Activated naive CD8-positive, alpha-beta T cell (primary cell): ENCODE measurements around the gene CCDC187.

ENCODE experiments used
- H3K27ac Mint-ChIP-seq: one replicate; pipeline ENCODE4 v1.8.0; 2021; ENCODE audit warnings: mixed read lengths
- H3K27me3 Mint-ChIP-seq: one replicate; pipeline ENCODE4 v1.8.0; 2021; ENCODE audit warnings: mixed read lengths
- H3K36me3 Mint-ChIP-seq: one replicate; pipeline ENCODE4 v1.8.0; 2021; ENCODE audit warnings: mixed read lengths
- H3K4me1 Mint-ChIP-seq: one replicate; pipeline ENCODE4 v1.8.0; 2021; ENCODE audit warnings: low read depth, mixed read lengths
- H3K4me3 Mint-ChIP-seq: one replicate; pipeline ENCODE4 v1.8.0; 2021; ENCODE audit warnings: mild to moderate bottlenecking, mixed read lengths
- H3K9me3 Mint-ChIP-seq: one replicate; pipeline ENCODE4 v1.8.0; 2021; ENCODE audit warnings: low read depth, mixed read lengths

CCDC187 gene

GRCh38 chr9:136304456-136304855 lies 562 bp upstream of the CCDC187 start:
- Mint-ChIP-seq H3K9me3 (no peaks in the 10 kb centered on the region), H3K36me3 (no peaks in the 10 kb centered on the region), H3K27me3 (peaks cover 2% of the 10 kb centered on the region), H3K4me3 (no peak overlapping the region), H3K4me1 (peaks cover 7% of the 10 kb centered on the region), H3K27ac (no peak overlapping the region)

- H3K27me3 Mint-ChIP-seq, result peaks cover 2% of the 10 kb centered on the region
- H3K36me3 Mint-ChIP-seq, result no peaks in the 10 kb centered on the region
- peaks cover 7% of the 10 kb centered on the region for H3K4me1 Mint-ChIP-seq
- no peak overlapping the region for H3K4me3 Mint-ChIP-seq
- H3K27ac Mint-ChIP-seq, result no peak overlapping the region
- H3K9me3 Mint-ChIP-seq, result no peaks in the 10 kb centered on the region
Observed at GRCh38 chr9:136303066-136303824, 649 bp downstream of the CCDC187 start.

GRCh38 chr9:136302527-136302926 lies 1.4 kb downstream of the CCDC187 start:
- peaks cover 2% of the 10 kb centered on the region for H3K27me3 Mint-ChIP-seq
- peaks cover 7% of the 10 kb centered on the region for H3K4me1 Mint-ChIP-seq
- no peak overlapping the region for H3K4me3 Mint-ChIP-seq
- H3K27ac Mint-ChIP-seq, result no peak overlapping the region
- no peaks in the 10 kb centered on the region for H3K36me3 Mint-ChIP-seq
- no peaks in the 10 kb centered on the region for H3K9me3 Mint-ChIP-seq

GRCh38 chr9:136300866-136301265 lies 3.0 kb downstream of the CCDC187 start:
- no peak overlapping the region for H3K27ac Mint-ChIP-seq
- no peaks in the 10 kb centered on the region for H3K9me3 Mint-ChIP-seq
- H3K4me3 Mint-ChIP-seq, result no peak overlapping the region
- no peaks in the 10 kb centered on the region for H3K27me3 Mint-ChIP-seq
- no peaks in the 10 kb centered on the region for H3K36me3 Mint-ChIP-seq
- H3K4me1 Mint-ChIP-seq, result peaks cover 2% of the 10 kb centered on the region

- Mint-ChIP-seq H3K27ac (no peak overlapping the region), H3K4me1 (no peaks in the 10 kb centered on the region), H3K4me3 (no peak overlapping the region), H3K36me3 (no peaks in the 10 kb centered on the region), H3K27me3 (no peaks in the 10 kb centered on the region), H3K9me3 (no peaks in the 10 kb centered on the region)
Observed at GRCh38 chr9:136300016-136300545, 3.8 kb downstream of the CCDC187 start.

GRCh38 chr9:136299541-136299940 lies 4.4 kb downstream of the CCDC187 start:
- H3K9me3 Mint-ChIP-seq, result no peaks in the 10 kb centered on the region
- no peaks in the 10 kb centered on the region for H3K36me3 Mint-ChIP-seq
- no peak overlapping the region for H3K27ac Mint-ChIP-seq
- H3K27me3 Mint-ChIP-seq, result no peaks in the 10 kb centered on the region
- H3K4me3 Mint-ChIP-seq, result no peak overlapping the region
- H3K4me1 Mint-ChIP-seq, result no peaks in the 10 kb centered on the region

GRCh38 chr9:136299116-136299515 lies 4.8 kb downstream of the CCDC187 start:
- no peaks in the 10 kb centered on the region for H3K36me3 Mint-ChIP-seq
- H3K4me1 Mint-ChIP-seq, result no peaks in the 10 kb centered on the region
- no peak overlapping the region for H3K4me3 Mint-ChIP-seq
- H3K27me3 Mint-ChIP-seq, result no peaks in the 10 kb centered on the region
- no peaks in the 10 kb centered on the region for H3K9me3 Mint-ChIP-seq
- H3K27ac Mint-ChIP-seq, result no peak overlapping the region

- H3K27me3 Mint-ChIP-seq, result no peaks in the 10 kb centered on the region
- no peaks in the 10 kb centered on the region for H3K36me3 Mint-ChIP-seq
- no peak overlapping the region for H3K27ac Mint-ChIP-seq
- H3K9me3 Mint-ChIP-seq, result no peaks in the 10 kb centered on the region
- H3K4me3 Mint-ChIP-seq, result no peak overlapping the region
- H3K4me1 Mint-ChIP-seq, result no peaks in the 10 kb centered on the region
Observed at GRCh38 chr9:136297766-136298735, 5.8 kb downstream of the CCDC187 start.

GRCh38 chr9:136297016-136297691 lies 6.7 kb downstream of the CCDC187 start:
- H3K36me3 Mint-ChIP-seq, result no peaks in the 10 kb centered on the region
- no peaks in the 10 kb centered on the region for H3K27me3 Mint-ChIP-seq
- H3K4me1 Mint-ChIP-seq, result no peaks in the 10 kb centered on the region
- H3K4me3 Mint-ChIP-seq, result no peak overlapping the region
- H3K9me3 Mint-ChIP-seq, result no peaks in the 10 kb centered on the region
- H3K27ac Mint-ChIP-seq, result no peak overlapping the region

- H3K4me3 Mint-ChIP-seq, result no peak overlapping the region
- no peaks in the 10 kb centered on the region for H3K9me3 Mint-ChIP-seq
- no peaks in the 10 kb centered on the region for H3K36me3 Mint-ChIP-seq
- no peaks in the 10 kb centered on the region for H3K4me1 Mint-ChIP-seq
- H3K27ac Mint-ChIP-seq, result no peak overlapping the region
- H3K27me3 Mint-ChIP-seq, result no peaks in the 10 kb centered on the region
Observed at GRCh38 chr9:136296434-136297015, 7.4 kb downstream of the CCDC187 start.

- no peak overlapping the region for H3K27ac Mint-ChIP-seq
- no peaks in the 10 kb centered on the region for H3K9me3 Mint-ChIP-seq
- H3K4me3 Mint-ChIP-seq, result no peak overlapping the region
- H3K4me1 Mint-ChIP-seq, result no peaks in the 10 kb centered on the region
- no peaks in the 10 kb centered on the region for H3K36me3 Mint-ChIP-seq
- H3K27me3 Mint-ChIP-seq, result no peaks in the 10 kb centered on the region
Observed at GRCh38 chr9:136295542-136296433, 8.1 kb downstream of the CCDC187 start.

GRCh38 chr9:136295055-136295454 lies 8.8 kb downstream of the CCDC187 start:
- Mint-ChIP-seq H3K4me1 (no peaks in the 10 kb centered on the region), H3K36me3 (no peaks in the 10 kb centered on the region), H3K4me3 (no peak overlapping the region), H3K27ac (no peak overlapping the region), H3K9me3 (no peaks in the 10 kb centered on the region), H3K27me3 (no peaks in the 10 kb centered on the region)

GRCh38 chr9:136294437-136294836 lies 9.5 kb downstream of the CCDC187 start:
- Mint-ChIP-seq H3K4me3 (no peak overlapping the region), H3K9me3 (no peaks in the 10 kb centered on the region), H3K36me3 (no peaks in the 10 kb centered on the region), H3K27me3 (no peaks in the 10 kb centered on the region), H3K4me1 (no peaks in the 10 kb centered on the region), H3K27ac (no peak overlapping the region)
